Measurements from ENCODE around the gene SZT2. TPM values are rescaled to one million over a fixed set of nuclear protein-coding genes. Genes with fewer than 3 reads are reported as not detected.

The SZT2 gene
- polyA plus RNA-seq, 2 donors, result 9.8 to 39.3 TPM

DNA sequence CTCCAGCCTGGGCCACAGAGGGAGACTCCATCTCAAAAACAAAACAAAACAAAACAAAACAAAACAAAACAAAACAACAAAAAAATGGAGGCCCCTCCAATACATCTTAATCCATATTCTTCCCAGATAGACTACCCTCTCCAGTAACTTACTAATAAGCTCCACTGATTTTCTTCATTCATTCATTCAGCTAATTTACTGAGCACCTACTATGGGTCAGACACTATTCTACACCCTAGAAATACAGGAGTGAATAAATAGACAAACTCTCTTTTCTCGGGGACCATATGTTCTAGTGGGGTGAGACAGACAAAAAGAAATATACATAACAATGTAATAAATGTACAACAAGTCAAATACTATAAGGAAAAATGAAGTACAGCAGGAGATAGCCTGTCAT, 38.7 kb upstream of the SZT2 start:
- H3K4me1 ChIP-seq (ENCODE audit: control insufficient read depth in 2 of 2, insufficient read depth in 2 of 2, low read length in 1 of 2), result peaks cover 0 to 5% of the 10 kb centered on the region in 2 donors
- no peak overlapping the region for H3K4me3 ChIP-seq (ENCODE audit: low read depth in 1 of 2, low read length in 2 of 2)
- no peaks in the 10 kb centered on the region for H3K27me3 ChIP-seq (ENCODE audit: control insufficient read depth in 1 of 2, insufficient read depth in 2 of 2, low read length in 2 of 2)
- no peaks in the 10 kb centered on the region for H3K9me3 ChIP-seq (ENCODE audit: control insufficient read depth in 2 of 2, insufficient read depth in 1 of 2, low read depth in 1 of 2, low read length in 1 of 2)
- H3K36me3 ChIP-seq (ENCODE audit: control insufficient read depth in 2 of 2, insufficient read depth in 2 of 2, low read length in 1 of 2), result no peaks in the 10 kb centered on the region
- WGBS, 2 donors, result 86 to 88% methylated on average over 1 of the region's 1 CpG
- H3K27ac ChIP-seq (ENCODE audit: low read depth in 2 of 2, low read length in 1 of 2), result no peak overlapping the region

DNA sequence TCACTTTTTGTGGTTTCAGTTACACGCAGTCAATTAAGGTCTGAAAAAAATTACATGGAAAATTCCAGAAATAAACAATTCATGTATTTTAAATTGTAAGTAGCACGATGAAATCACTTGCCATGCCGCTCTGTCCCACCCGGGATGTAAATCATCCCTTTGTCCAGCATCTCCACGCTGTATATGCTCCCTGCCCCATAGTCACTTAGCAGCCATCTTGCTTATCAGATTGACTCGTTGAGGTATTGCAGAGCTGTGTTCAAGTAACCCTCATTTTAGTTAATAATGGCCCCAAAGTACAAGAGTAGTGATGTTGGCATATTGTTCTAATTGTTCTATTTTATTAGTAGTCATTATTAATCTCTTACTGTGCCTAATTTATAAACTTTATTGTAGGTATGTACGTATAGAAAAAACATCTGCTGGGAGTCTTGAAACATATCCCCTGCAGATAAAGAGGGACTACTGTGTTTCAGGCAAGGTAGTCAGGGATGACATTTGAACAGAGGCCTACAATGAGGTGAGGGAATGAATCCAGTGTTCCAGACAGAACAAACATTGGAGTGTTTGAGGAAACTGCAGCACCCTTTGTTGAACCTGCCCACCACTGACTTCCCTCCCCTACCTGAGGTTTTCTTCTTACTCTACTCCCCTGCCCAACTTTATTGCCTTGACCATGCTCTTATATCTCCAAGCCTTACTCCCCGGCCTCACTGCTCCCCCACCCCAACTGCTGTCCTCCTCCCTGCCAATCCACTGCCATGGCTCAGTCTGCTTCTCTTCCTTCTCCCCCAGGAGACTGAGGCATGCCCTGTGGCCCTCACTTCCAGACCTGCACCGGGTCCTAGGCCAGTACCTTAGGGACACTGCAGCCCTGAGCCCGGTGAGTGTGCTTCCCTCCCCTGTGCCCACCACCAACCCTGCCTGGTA, 38.0 kb upstream of the SZT2 start:
- Histone ChIP-seq H3K27ac (ENCODE audit: low read depth in 2 of 2, low read length in 1 of 2) (no peak overlapping the region), H3K36me3 (ENCODE audit: control insufficient read depth in 2 of 2, insufficient read depth in 2 of 2, low read length in 1 of 2) (no peaks in the 10 kb centered on the region), H3K4me1 (ENCODE audit: control insufficient read depth in 2 of 2, insufficient read depth in 2 of 2, low read length in 1 of 2) (peaks cover 0 to 5% of the 10 kb centered on the region in 2 donors), H3K27me3 (ENCODE audit: control insufficient read depth in 1 of 2, insufficient read depth in 2 of 2, low read length in 2 of 2) (no peaks in the 10 kb centered on the region), H3K9me3 (ENCODE audit: control insufficient read depth in 2 of 2, insufficient read depth in 1 of 2, low read depth in 1 of 2, low read length in 1 of 2) (no peaks in the 10 kb centered on the region), H3K4me3 (ENCODE audit: low read depth in 1 of 2, low read length in 2 of 2) (no peak overlapping the region)
- WGBS, 2 donors, result 89 to 90% methylated on average over 10 of the region's 10 CpGs

DNA sequence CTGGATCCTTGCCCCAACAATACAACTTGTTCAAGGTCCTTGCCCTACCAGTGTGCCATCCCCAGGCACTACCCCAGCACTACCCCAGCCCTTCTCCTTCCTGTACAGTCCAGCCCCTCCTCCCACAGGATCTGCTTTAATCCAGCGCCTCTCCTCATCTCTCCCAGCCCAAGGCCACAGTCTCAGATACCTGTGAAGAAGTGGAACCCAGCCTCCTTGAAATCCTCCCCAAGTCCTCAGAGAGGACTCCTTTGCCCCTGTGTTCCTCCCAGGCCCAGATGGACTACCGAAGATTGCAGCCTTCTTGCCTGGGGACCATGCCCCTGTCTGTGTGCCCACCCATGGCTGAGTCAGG, 37.4 kb upstream of the SZT2 start:
- Histone ChIP-seq H3K27me3 (ENCODE audit: control insufficient read depth in 1 of 2, insufficient read depth in 2 of 2, low read length in 2 of 2) (no peaks in the 10 kb centered on the region), H3K9me3 (ENCODE audit: control insufficient read depth in 2 of 2, insufficient read depth in 1 of 2, low read depth in 1 of 2, low read length in 1 of 2) (no peaks in the 10 kb centered on the region), H3K4me1 (ENCODE audit: control insufficient read depth in 2 of 2, insufficient read depth in 2 of 2, low read length in 1 of 2) (peaks cover 0 to 5% of the 10 kb centered on the region in 2 donors), H3K36me3 (ENCODE audit: control insufficient read depth in 2 of 2, insufficient read depth in 2 of 2, low read length in 1 of 2) (no peaks in the 10 kb centered on the region), H3K27ac (ENCODE audit: low read depth in 2 of 2, low read length in 1 of 2) (no peak overlapping the region), H3K4me3 (ENCODE audit: low read depth in 1 of 2, low read length in 2 of 2) (no peak overlapping the region)
- WGBS, 2 donors, result 94 to 96% methylated on average over 2 of the region's 2 CpGs

DNA sequence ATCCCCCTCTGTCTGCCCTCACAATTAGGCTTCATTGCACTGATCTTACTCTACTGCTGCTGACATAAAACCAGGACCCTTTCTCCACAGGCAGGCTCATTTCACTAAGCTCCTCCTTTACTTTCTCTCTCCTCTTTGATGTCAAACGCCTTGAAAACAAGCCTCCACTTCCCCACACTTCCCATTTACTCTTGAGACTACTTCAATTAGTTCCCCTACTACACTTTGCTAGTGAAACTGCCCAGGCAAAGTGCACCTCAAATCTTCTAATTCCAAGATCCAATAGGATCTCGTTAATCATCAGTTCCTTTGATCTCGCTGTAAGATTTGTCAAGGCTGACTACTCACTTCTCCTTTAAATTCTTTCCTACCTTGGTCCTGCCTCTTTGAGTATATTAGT, 36.8 kb upstream of the SZT2 start:
- Histone ChIP-seq H3K9me3 (ENCODE audit: control insufficient read depth in 2 of 2, insufficient read depth in 1 of 2, low read depth in 1 of 2, low read length in 1 of 2) (no peaks in the 10 kb centered on the region), H3K27me3 (ENCODE audit: control insufficient read depth in 1 of 2, insufficient read depth in 2 of 2, low read length in 2 of 2) (no peaks in the 10 kb centered on the region), H3K36me3 (ENCODE audit: control insufficient read depth in 2 of 2, insufficient read depth in 2 of 2, low read length in 1 of 2) (no peaks in the 10 kb centered on the region), H3K4me1 (ENCODE audit: control insufficient read depth in 2 of 2, insufficient read depth in 2 of 2, low read length in 1 of 2) (peaks cover 0 to 5% of the 10 kb centered on the region in 2 donors), H3K4me3 (ENCODE audit: low read depth in 1 of 2, low read length in 2 of 2) (no peak overlapping the region), H3K27ac (ENCODE audit: low read depth in 2 of 2, low read length in 1 of 2) (no peak overlapping the region)
- 64 to 69% methylated on average over 3 of the region's 3 CpGs for WGBS, 2 donors

DNA sequence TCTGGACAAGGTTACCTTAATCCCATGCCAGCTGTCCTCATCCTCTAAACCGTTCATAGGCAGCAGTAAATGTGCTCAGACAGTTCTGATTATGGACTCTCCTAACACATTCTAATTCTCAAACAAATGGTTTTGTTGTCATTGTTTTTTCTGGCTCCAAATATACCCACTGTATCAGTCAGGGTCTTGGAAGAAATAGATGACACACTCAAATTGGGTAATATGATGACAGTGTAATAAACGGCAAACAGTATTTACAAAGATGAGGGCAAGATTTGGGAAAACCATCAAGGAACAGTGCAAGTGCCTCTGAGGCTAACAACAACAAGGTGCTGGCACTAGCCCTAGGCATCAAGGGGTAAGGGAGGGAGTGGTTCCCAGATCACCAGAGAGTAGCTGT, 35.2 kb upstream of the SZT2 start:
- Histone ChIP-seq H3K9me3 (ENCODE audit: control insufficient read depth in 2 of 2, insufficient read depth in 1 of 2, low read depth in 1 of 2, low read length in 1 of 2) (no peaks in the 10 kb centered on the region), H3K4me3 (ENCODE audit: low read depth in 1 of 2, low read length in 2 of 2) (no peak overlapping the region), H3K27me3 (ENCODE audit: control insufficient read depth in 1 of 2, insufficient read depth in 2 of 2, low read length in 2 of 2) (no peaks in the 10 kb centered on the region), H3K27ac (ENCODE audit: low read depth in 2 of 2, low read length in 1 of 2) (no peak overlapping the region), H3K36me3 (ENCODE audit: control insufficient read depth in 2 of 2, insufficient read depth in 2 of 2, low read length in 1 of 2) (no peaks in the 10 kb centered on the region), H3K4me1 (ENCODE audit: control insufficient read depth in 2 of 2, insufficient read depth in 2 of 2, low read length in 1 of 2) (peaks cover 0 to 6% of the 10 kb centered on the region in 2 donors)
- 86 to 87% methylated on average over 2 of the region's 2 CpGs for WGBS, 2 donors

DNA sequence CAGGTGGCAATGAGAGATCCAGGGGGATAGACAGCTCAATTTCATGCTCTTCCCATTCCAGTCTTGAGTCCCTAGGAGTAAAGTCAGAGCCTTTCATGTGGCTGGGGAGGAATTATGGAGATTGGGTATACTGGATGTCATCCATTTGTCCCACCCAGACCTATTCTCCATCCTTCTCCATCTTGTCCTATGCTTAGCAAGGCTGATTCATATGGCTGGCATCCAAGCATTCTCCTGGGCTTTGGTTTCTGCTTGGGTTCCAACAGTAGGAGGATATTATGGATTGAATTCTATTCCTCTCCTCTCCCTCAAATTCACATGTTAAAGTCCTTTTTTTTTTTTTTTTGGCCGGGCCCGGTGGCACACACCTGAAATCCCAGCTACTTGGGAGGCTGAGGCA, 34.8 kb upstream of the SZT2 start:
- Histone ChIP-seq H3K36me3 (ENCODE audit: control insufficient read depth in 2 of 2, insufficient read depth in 2 of 2, low read length in 1 of 2) (no peaks in the 10 kb centered on the region), H3K4me3 (ENCODE audit: low read depth in 1 of 2, low read length in 2 of 2) (no peak overlapping the region), H3K9me3 (ENCODE audit: control insufficient read depth in 2 of 2, insufficient read depth in 1 of 2, low read depth in 1 of 2, low read length in 1 of 2) (no peaks in the 10 kb centered on the region), H3K27ac (ENCODE audit: low read depth in 2 of 2, low read length in 1 of 2) (no peak overlapping the region), H3K4me1 (ENCODE audit: control insufficient read depth in 2 of 2, insufficient read depth in 2 of 2, low read length in 1 of 2) (peaks cover 0 to 4% of the 10 kb centered on the region in 2 donors), H3K27me3 (ENCODE audit: control insufficient read depth in 1 of 2, insufficient read depth in 2 of 2, low read length in 2 of 2) (no peaks in the 10 kb centered on the region)
- WGBS, 2 donors, result 94% methylated on average over 2 of the region's 2 CpGs

DNA sequence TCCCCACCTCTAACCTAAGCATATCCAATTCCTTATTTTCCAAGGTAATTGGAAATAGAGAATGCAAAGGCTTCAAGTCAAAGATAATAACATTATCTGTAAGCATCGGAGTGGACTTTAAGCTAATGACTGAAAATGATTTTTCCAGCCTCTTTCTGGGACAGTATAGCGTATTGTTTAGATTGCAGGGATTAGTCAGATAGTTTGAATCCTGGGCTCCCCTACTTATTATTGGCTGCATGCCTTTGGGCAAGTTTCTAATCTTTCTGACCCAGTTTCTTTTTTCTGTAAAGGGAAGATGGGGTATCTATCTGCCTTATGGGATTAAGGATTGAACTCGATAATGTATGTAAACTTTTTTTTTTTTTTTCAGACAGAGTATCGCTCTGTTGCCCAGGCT, 32.4 kb upstream of the SZT2 start:
- Histone ChIP-seq H3K4me1 (ENCODE audit: control insufficient read depth in 2 of 2, insufficient read depth in 2 of 2, low read length in 1 of 2) (peaks cover 0 to 9% of the 10 kb centered on the region in 2 donors), H3K36me3 (ENCODE audit: control insufficient read depth in 2 of 2, insufficient read depth in 2 of 2, low read length in 1 of 2) (peaks cover 0 to 8% of the 10 kb centered on the region in 2 donors), H3K27me3 (ENCODE audit: control insufficient read depth in 1 of 2, insufficient read depth in 2 of 2, low read length in 2 of 2) (no peaks in the 10 kb centered on the region), H3K27ac (ENCODE audit: low read depth in 2 of 2, low read length in 1 of 2) (no peak overlapping the region), H3K9me3 (ENCODE audit: control insufficient read depth in 2 of 2, insufficient read depth in 1 of 2, low read depth in 1 of 2, low read length in 1 of 2) (no peaks in the 10 kb centered on the region), H3K4me3 (ENCODE audit: low read depth in 1 of 2, low read length in 2 of 2) (no peak overlapping the region)
- WGBS, 2 donors, result 80 to 86% methylated on average over 4 of the region's 4 CpGs

DNA sequence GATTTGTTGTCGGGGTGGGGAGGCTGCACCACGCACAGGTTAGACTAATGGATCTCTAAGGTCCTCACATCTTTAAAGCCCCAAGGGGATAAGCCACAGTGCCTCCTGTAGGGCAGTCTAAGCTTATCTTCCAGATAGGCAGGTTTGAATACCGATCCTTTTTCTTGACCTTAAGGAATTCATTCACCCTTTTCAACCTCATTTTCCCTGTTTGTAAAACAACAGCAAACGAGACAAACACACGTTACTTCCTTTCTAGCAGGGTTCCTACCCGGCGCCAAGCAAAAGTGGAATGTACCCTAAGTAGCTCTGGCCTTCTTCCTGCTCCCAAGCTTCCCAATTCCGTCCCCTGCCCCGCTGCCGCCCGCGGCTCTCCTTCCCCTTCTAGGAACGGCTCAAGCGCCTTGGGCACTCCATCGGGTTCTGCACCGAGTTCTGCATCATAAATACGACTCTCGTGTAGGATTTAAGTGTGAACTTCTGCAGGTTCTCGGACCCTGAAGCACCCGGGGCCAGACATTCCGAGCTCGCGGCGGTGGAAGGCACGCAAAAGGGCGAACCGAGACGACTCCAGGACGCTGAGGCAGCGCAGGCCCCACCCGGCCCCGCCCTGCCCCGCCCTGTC, 31.5 kb upstream of the SZT2 start:
- peaks cover 2 to 9% of the 10 kb centered on the region in 2 donors for H3K4me1 ChIP-seq (ENCODE audit: control insufficient read depth in 2 of 2, insufficient read depth in 2 of 2, low read length in 1 of 2)
- no peaks in the 10 kb centered on the region for H3K27me3 ChIP-seq (ENCODE audit: control insufficient read depth in 1 of 2, insufficient read depth in 2 of 2, low read length in 2 of 2)
- H3K36me3 ChIP-seq (ENCODE audit: control insufficient read depth in 2 of 2, insufficient read depth in 2 of 2, low read length in 1 of 2), result peaks cover 5 to 11% of the 10 kb centered on the region in 2 donors
- H3K27ac ChIP-seq (ENCODE audit: low read depth in 2 of 2, low read length in 1 of 2), result peak overlapping the region; percentile 85 to 97
- WGBS, 2 donors, result 1% methylated on average over 27 to 33 of the region's 33 CpGs
- peak overlapping the region; percentile 45 to 62 for H3K4me3 ChIP-seq (ENCODE audit: low read depth in 1 of 2, low read length in 2 of 2)
- no peaks in the 10 kb centered on the region for H3K9me3 ChIP-seq (ENCODE audit: control insufficient read depth in 2 of 2, insufficient read depth in 1 of 2, low read depth in 1 of 2, low read length in 1 of 2)

DNA sequence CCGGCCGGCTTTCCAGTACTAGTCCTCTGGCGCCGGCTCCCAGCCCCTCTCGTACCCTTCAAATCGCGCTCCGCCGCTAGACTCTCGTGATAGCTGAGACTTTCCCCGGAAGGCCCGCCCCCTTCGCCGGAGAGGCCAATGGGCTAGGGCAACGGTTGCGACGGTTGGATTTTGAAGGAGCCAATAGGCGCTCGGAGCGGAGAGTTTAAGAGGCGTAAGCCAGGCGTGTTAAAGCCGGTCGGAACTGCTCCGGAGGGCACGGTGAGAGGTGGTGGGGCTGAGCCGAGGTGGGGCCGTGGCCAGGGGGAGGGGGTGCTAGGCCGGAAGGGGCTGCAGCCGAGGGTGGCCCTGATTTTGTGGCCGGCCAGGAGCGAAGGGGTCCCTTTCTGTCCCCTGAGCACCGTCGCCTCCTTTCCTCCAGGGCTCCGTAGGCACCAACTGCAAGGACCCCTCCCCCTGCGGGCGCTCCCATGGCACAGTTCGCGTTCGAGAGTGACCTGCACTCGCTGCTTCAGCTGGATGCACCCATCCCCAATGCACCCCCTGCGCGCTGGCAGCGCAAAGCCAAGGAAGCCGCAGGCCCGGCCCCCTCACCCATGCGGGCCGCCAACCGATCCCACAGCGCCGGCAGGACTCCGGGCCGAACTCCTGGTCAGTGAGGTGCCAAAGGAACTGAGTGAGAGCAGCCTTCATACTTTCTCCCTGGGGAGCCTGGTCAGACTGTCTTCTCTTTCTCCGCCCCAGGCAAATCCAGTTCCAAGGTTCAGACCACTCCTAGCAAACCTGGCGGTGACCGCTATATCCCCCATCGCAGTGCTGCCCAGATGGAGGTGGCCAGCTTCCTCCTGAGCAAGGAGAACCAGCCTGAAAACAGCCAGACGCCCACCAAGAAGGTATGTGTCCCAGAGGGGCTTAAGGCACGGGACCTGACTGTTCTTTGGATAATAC, 30.7 kb upstream of the SZT2 start, which contains the start of gene CDC20:
Gene CDC20, plus strand, starts transcription at position 236 of the 948 bp plus-strand sequence. Its CDS starts 235 bp downstream, at position 471.
- Histone ChIP-seq H3K9me3 (ENCODE audit: control insufficient read depth in 2 of 2, insufficient read depth in 1 of 2, low read depth in 1 of 2, low read length in 1 of 2) (no peaks in the 10 kb centered on the region), H3K27ac (ENCODE audit: low read depth in 2 of 2, low read length in 1 of 2) (peak within 1 kb of the TSS; percentile 85 to 97), H3K4me3 (ENCODE audit: low read depth in 1 of 2, low read length in 2 of 2) (peak within 1 kb of the TSS; percentile 45 to 62), H3K36me3 (ENCODE audit: control insufficient read depth in 2 of 2, insufficient read depth in 2 of 2, low read length in 1 of 2) (peaks cover 9 to 16% of the 10 kb centered on the region in 2 donors), H3K4me1 (ENCODE audit: control insufficient read depth in 2 of 2, insufficient read depth in 2 of 2, low read length in 1 of 2) (peaks cover 2 to 9% of the 10 kb centered on the region in 2 donors), H3K27me3 (ENCODE audit: control insufficient read depth in 1 of 2, insufficient read depth in 2 of 2, low read length in 2 of 2) (no peaks in the 10 kb centered on the region)
- 3 to 4% methylated on average over 55 to 59 of the region's 59 CpGs for WGBS, 2 donors

Data from esophagus (tissue), 2 donors.